Esophagus muscularis mucosa (tissue), 4 donors: ENCODE data around the gene GAPVD1.

Source experiments
- EP300 ChIP-seq: sonication (generic); formaldehyde crosslinking; IDR thresholded peaks from one replicate; pipeline ENCODE4 v1.6.1; 2017; ENCODE audit warnings: antibody characterized with exemption
- POLR2A ChIP-seq: fragments of 450-650 bp; IDR thresholded peaks from one replicate; pipeline ENCODE4 v1.6.1; 2017; ENCODE audit warnings: antibody characterized with exemption, moderate library complexity, mild to moderate bottlenecking, low read depth
- TF ChIP-seq, protein P1 (sequence below), 3 experiments: fragments of 200-600 bp in 2 of 3; fragments of 450-650 bp in 1 of 3; sonication (generic) in 2 of 3; IDR thresholded peaks; one replicate each; pipeline ENCODE4 v1.5.1; 2017 to 2019; ENCODE audit warnings: antibody characterized with exemption in 3 of 3, mild to moderate bottlenecking in 2 of 3, moderate library complexity in 1 of 3

DNA sequence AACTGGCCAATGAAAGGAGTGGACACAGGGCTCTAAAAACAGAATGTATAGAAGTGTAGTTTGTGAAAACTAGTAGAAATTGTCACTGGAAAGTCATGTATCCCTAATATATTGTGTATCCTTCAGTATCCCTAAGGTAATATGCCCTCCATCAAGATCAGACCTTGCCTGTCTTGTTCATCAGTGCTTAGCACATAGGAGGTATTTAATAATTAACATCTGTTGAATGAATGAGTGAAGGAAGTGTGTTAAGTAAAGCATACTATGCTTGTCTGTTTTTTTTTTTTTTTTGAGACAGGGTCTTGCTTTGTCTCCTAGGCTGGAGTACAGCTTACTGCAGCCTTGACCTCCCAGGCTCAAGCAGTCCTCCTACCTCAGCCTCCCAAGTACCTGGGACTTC lies 15.8 kb downstream of the GAPVD1 start:
- TF ChIP-seq, protein P1, sequence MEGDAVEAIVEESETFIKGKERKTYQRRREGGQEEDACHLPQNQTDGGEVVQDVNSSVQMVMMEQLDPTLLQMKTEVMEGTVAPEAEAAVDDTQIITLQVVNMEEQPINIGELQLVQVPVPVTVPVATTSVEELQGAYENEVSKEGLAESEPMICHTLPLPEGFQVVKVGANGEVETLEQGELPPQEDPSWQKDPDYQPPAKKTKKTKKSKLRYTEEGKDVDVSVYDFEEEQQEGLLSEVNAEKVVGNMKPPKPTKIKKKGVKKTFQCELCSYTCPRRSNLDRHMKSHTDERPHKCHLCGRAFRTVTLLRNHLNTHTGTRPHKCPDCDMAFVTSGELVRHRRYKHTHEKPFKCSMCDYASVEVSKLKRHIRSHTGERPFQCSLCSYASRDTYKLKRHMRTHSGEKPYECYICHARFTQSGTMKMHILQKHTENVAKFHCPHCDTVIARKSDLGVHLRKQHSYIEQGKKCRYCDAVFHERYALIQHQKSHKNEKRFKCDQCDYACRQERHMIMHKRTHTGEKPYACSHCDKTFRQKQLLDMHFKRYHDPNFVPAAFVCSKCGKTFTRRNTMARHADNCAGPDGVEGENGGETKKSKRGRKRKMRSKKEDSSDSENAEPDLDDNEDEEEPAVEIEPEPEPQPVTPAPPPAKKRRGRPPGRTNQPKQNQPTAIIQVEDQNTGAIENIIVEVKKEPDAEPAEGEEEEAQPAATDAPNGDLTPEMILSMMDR (IDR thresholded peaks at IDR 0.05), result no peak
- TF ChIP-seq EP300 (no peak), POLR2A (no peak)
